Transverse colon (tissue), 3 donors: ENCODE measurements around the gene CHST5.

ENCODE experiments used
- CTCF ChIP-seq, 5 experiments: fragments of 200-600 bp in 3 of 5; fragments of 450-650 bp in 2 of 5; sonication (generic) in 3 of 5; IDR thresholded peaks; 1 replicate in 2 of 5; 2 replicates in 3 of 5; pipeline ENCODE4 v1.5.1; 2016 to 2017; ENCODE audit warnings: antibody characterized with exemption in 5 of 5, inconsistent platforms in 3 of 5, mild to moderate bottlenecking in 2 of 5, moderate library complexity in 1 of 5
- EP300 ChIP-seq: sonication (generic); formaldehyde crosslinking; IDR thresholded peaks from one replicate; pipeline ENCODE4 v1.6.1; 2017; ENCODE audit warnings: antibody characterized with exemption, low read depth

GRCh38 chr16:75552951-75553350 is 17.0 kb upstream of the CHST5 start:
- no peak for TF ChIP-seq CTCF (IDR thresholded peaks at IDR 0.05)
- TF ChIP-seq EP300 = no peak
